HepG2 (cell line): ENCODE data around the gene GNG3. TPM values are rescaled to one million over a fixed set of nuclear protein-coding genes. Genes with fewer than 3 reads are reported as not detected.
A peak's percentile ranks its signal among the peaks of the same experiment; 100 is the strongest.

Experiments
- AHR ChIP-seq: IDR thresholded peaks from 2 replicates; pipeline ENCODE4 v1.6.1; 2018; ENCODE audit warnings: missing genetic modification reagents, missing compliant biosample characterization
- HOXA9 ChIP-seq: sonication (generic); formaldehyde crosslinking; IDR thresholded peaks from 2 replicates; pipeline ENCODE4 v1.8.1; 2022; ENCODE audit warnings: missing genetic modification reagents, mild to moderate bottlenecking, moderate library complexity, borderline replicate concordance
- KDM5B ChIP-seq: sonication (generic); formaldehyde crosslinking; IDR thresholded peaks from 2 replicates; pipeline ENCODE4 v1.4.0; 2020; ENCODE audit warnings: missing genetic modification reagents, mild to moderate bottlenecking, borderline replicate concordance
- MAFF ChIP-seq: IDR thresholded peaks from 2 replicates; pipeline ENCODE4 v1.6.1; 2011; ENCODE audit warnings: low read depth, low read length, improper control_type of control experiment
- NR2F1 ChIP-seq, 2 experiments: fragments of 450-650 bp in 1 of 2; formaldehyde crosslinking in 1 of 2; IDR thresholded peaks; 2 replicates each; pipeline versions ENCODE4 v1.5.0 to v1.6.1; 2016 to 2020; ENCODE audit warnings: mild to moderate bottlenecking in 1 of 2, missing compliant biosample characterization in 1 of 2, missing genetic modification reagents in 1 of 2, moderate library complexity in 1 of 2
- SNAPC4 ChIP-seq: sonication (generic); formaldehyde crosslinking; IDR thresholded peaks from 2 replicates; pipeline ENCODE4 v1.4.0; 2020; ENCODE audit warnings: mild to moderate bottlenecking, missing genetic modification reagents
- SOX13 ChIP-seq, 3 experiments: fragments of 450-650 bp in 1 of 3; sonication (generic) in 1 of 3; formaldehyde crosslinking in 1 of 3; IDR thresholded peaks in 2 of 3; conservative IDR thresholded peaks in 1 of 3; 2 replicates each; pipeline versions ENCODE4 v1.5.0 to v1.6.1; 2016 to 2020; ENCODE audit warnings: antibody characterized with exemption in 1 of 3, mild to moderate bottlenecking in 1 of 3, missing compliant biosample characterization in 1 of 3, missing genetic modification reagents in 1 of 3, moderate library complexity in 1 of 3
- SUZ12 ChIP-seq: fragments of 150-350 bp; IDR thresholded peaks from 2 replicates; pipeline ENCODE4 v1.6.1; 2014; ENCODE audit warnings: low read depth, low read length
- ZNF143 ChIP-seq: sonication (generic); formaldehyde crosslinking; IDR thresholded peaks from 2 replicates; pipeline ENCODE4 v1.4.0; 2020; ENCODE audit warnings: missing genetic modification reagents
- ZNF292 ChIP-seq: sonication (generic); formaldehyde crosslinking; IDR thresholded peaks from 2 replicates; pipeline ENCODE4 v1.8.1; 2022; ENCODE audit warnings: mild to moderate bottlenecking, low read depth, missing genetic modification reagents, borderline replicate concordance
- ZNF547 ChIP-seq: sonication (generic); formaldehyde crosslinking; IDR thresholded peaks from 2 replicates; pipeline ENCODE4 v1.5.1; 2020; ENCODE audit warnings: mild to moderate bottlenecking, missing genetic modification reagents
- ZNF572 ChIP-seq: sonication (generic); formaldehyde crosslinking; IDR thresholded peaks from 2 replicates; pipeline ENCODE4 v1.5.1; 2020; ENCODE audit warnings: mild to moderate bottlenecking, missing genetic modification reagents
- ZNF747 ChIP-seq: sonication (generic); formaldehyde crosslinking; IDR thresholded peaks from 2 replicates; pipeline ENCODE4 v1.8.1; 2023; ENCODE audit warnings: missing genetic modification reagents, mild to moderate bottlenecking, borderline replicate concordance
- ZNF75D ChIP-seq: sonication (generic); formaldehyde crosslinking; IDR thresholded peaks from 2 replicates; pipeline ENCODE4 v1.8.1; 2023; ENCODE audit warnings: missing genetic modification reagents, mild to moderate bottlenecking, borderline replicate concordance
- ZNF772 ChIP-seq: sonication (generic); formaldehyde crosslinking; IDR thresholded peaks from 2 replicates; pipeline ENCODE4 v1.5.0; 2020; ENCODE audit warnings: mild to moderate bottlenecking, missing genetic modification reagents
- polyA plus RNA-seq, 8 experiments: library from polyadenylated mRNA; depleted of rRNA in 3 of 8; stranded (reverse) in 7 of 8; unstranded in 1 of 8; fragments of >200 nt; fragmentation: Illumina TruSeq in 4 of 8; extraction: Trizol in 4 of 8; gene quantifications; 2 replicates each; pipeline versions ENCODE4 v1.2.1 to v1.2.3, GENCODE V29; 2011 to 2016; ENCODE audit warnings: low read depth in 4 of 8, missing spikeins in 1 of 8, mixed read lengths in 1 of 8; ENCODE audit not compliant: insufficient read depth in 1 of 8
- total RNA-seq, 5 experiments: library from RNA; depleted of rRNA; stranded (reverse); fragments of >200 nt; fragmentation: Illumina TruSeq; extraction: Trizol; gene quantifications; 2 replicates each; pipeline ENCODE4 v1.2.3, GENCODE V29; 2016; ENCODE audit warnings: low read depth in 1 of 5
- TF ChIP-seq, protein P1 (sequence below): sonication (generic); formaldehyde crosslinking; IDR thresholded peaks from 2 replicates; pipeline ENCODE4 v1.4.0; 2020; ENCODE audit warnings: mild to moderate bottlenecking, missing genetic modification reagents

The GNG3 gene
- total and polyA plus RNA-seq, 2 of the 13 experiments (the other 11 are each of a cell fraction or from before 2014, with no cell fraction given) = not detected

- TF ChIP-seq ZNF572 (CRISPR knock-in tag) (no peak), ZNF143 (CRISPR knock-in tag) (peak; percentile 45; the same call in 1 of the 2 replicates), AHR (CRISPR knock-in tag) (no peak), SUZ12 (no peak), NR2F1 (CRISPR knock-in tag; IDR thresholded peaks at IDR 0.05) (no peak), ZNF772 (no peak), HOXA9 (CRISPR knock-in tag) (no peak), SNAPC4 (CRISPR knock-in tag) (0 out of 2 replicates have a peak, but pooled peaks have one; percentile 34), ZNF75D (CRISPR knock-in tag) (no peak), SOX13 (IDR thresholded peaks at IDR 0.05) (no peak), SOX13 (CRISPR knock-in tag; conservative IDR thresholded peaks at IDR 0.05 in 1 of 2, IDR thresholded peaks at IDR 0.05 in 1 of 2) (no peak), KDM5B (CRISPR knock-in tag) (0 out of 2 replicates have a peak, but pooled peaks have one; percentile 9), ZNF292 (CRISPR knock-in tag) (no peak), MAFF (no peak), ZNF747 (CRISPR knock-in tag) (no peak), ZNF547 (no peak)
- TF ChIP-seq, protein P1, sequence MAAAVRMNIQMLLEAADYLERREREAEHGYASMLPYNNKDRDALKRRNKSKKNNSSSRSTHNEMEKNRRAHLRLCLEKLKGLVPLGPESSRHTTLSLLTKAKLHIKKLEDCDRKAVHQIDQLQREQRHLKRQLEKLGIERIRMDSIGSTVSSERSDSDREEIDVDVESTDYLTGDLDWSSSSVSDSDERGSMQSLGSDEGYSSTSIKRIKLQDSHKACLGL = 0 out of 2 replicates have a peak, but pooled peaks have one; percentile 48
Observed at GRCh38 chr11:62728171-62728988, 20.9 kb downstream of the GNG3 start, which contains the start of gene TTC9C (continued).
